Activated CD8-positive, alpha-beta memory T cell treated with anti-CD3 and anti-CD28 coated beads, Interleukin-2, amount 10 ng/mL, durations not matched to agents 7 days and 5 days (primary cell): ENCODE measurements around the gene WDR45B. TPM values are rescaled to one million over a fixed set of nuclear protein-coding genes. Genes with fewer than 3 reads are reported as not detected.

Experiments used
- ATAC-seq: fragments of 150-1000 bp; cut with Tn5 transposase; one replicate; pipeline ENCODE4 v1.10.0; 2021; ENCODE audit warnings: moderate library complexity
- CTCF ChIA-PET: fragments of 350-600 bp; sonication (Branson Sonifier 250); formaldehyde crosslinking; loops from one replicate; lab custom pipeline; 2021; ENCODE audit warnings: antibody characterized with exemption; lab: Charles Lee
- DNase-seq: peaks from one replicate; pipeline ENCODE4 v3.0.0-alpha.2; 2020
- H3K27ac Mint-ChIP-seq: one replicate; pipeline ENCODE4 v1.8.0; 2021; ENCODE audit warnings: mild to moderate bottlenecking, mixed read lengths
- H3K27me3 Mint-ChIP-seq: one replicate; pipeline ENCODE4 v1.8.0; 2021; ENCODE audit warnings: mixed read lengths
- H3K36me3 Mint-ChIP-seq: one replicate; pipeline ENCODE4 v1.8.0; 2021; ENCODE audit warnings: mild to moderate bottlenecking, mixed read lengths
- H3K4me1 Mint-ChIP-seq: one replicate; pipeline ENCODE4 v1.8.0; 2021; ENCODE audit warnings: mixed read lengths
- H3K4me3 Mint-ChIP-seq: one replicate; pipeline ENCODE4 v1.8.0; 2021; ENCODE audit warnings: mild to moderate bottlenecking, moderate library complexity, mixed read lengths
- H3K9me3 Mint-ChIP-seq: one replicate; pipeline ENCODE4 v1.8.0; 2022; ENCODE audit warnings: low read depth, mixed read lengths
- total RNA-seq, 2 experiments: library from RNA; stranded (reverse); gene quantifications; one replicate each; pipeline ENCODE4 v1.2.3, GENCODE V29; 2021

WDR45B gene
- total RNA-seq, 2 experiments from 2014 or later = 37.0 to 41.4 TPM

DNA sequence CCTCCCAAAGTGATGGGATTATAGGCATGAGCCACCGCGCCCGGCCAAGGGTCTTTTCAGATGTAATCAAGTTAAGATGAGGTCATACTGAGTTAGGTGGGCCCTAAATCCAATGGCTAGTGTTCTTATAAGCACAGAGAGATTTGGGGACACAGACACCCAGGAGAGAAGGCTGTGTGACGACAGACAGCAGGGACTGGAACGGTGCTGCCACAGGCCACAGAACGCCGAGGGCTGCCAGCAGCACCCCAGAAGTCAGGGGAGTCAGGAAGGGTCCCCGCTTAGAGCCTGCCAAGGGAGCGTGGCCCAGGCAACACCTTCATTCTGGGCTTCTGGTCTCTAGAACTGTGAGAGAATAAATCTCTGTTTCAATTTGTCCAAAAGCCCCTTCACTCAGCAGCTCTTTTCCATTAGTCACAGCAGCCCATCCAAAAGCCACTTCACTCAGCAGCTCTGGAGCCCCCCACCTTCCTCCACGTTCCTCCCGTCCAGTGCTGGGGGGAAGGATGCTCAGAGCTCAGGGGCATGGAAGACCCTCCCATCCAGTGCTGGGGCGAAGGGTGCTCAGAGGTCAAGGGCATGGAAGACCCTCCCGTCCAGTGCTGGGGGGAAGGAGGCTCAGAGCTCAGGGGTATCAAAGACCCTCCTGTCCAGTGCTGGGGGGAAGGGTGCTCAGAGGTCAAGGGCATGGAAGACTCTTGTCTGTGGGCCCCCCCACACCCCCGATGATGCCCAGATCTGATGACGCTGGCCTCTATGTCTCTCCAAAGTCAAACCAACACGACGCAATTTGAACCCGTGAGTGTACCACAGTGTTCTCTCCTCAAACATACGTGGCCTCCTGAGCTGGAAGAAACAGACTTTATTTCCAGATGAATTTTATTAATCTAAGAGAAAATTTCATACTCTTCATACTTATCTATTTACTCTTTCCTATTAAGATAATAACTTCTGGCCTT, 38.4 kb upstream of the WDR45B start:
- Mint-ChIP-seq H3K36me3 (peaks cover 4% of the 10 kb centered on the region), H3K4me3 (no peak overlapping the region), H3K9me3 (peaks cover 4% of the 10 kb centered on the region), H3K4me1 (no peaks in the 10 kb centered on the region), H3K27me3 (no peaks in the 10 kb centered on the region), H3K27ac (no peak overlapping the region)
- CTCF ChIA-PET = interaction anchor here (1.0 kb wide), 1 partner anchor 19 kb away, joined by 3 read pairs; no protein-coding TSS in a partner anchor
- DNase-seq = no peak
- ATAC-seq = no peak

GRCh38 chr17:82685291-82685690, 37.0 kb upstream of the WDR45B start:
- Mint-ChIP-seq H3K36me3 (peaks cover 4% of the 10 kb centered on the region), H3K27ac (no peak overlapping the region), H3K27me3 (no peaks in the 10 kb centered on the region), H3K9me3 (peaks cover 6% of the 10 kb centered on the region), H3K4me1 (no peaks in the 10 kb centered on the region), H3K4me3 (no peak overlapping the region)
- DNase-seq = no peak
- CTCF ChIA-PET = no interaction called here
- ATAC-seq = no peak

GRCh38 chr17:82684228-82684841, 36.1 kb upstream of the WDR45B start:
- Mint-ChIP-seq H3K36me3 (peaks cover 4% of the 10 kb centered on the region), H3K4me1 (no peaks in the 10 kb centered on the region), H3K27ac (no peak overlapping the region), H3K27me3 (no peaks in the 10 kb centered on the region), H3K4me3 (no peak overlapping the region), H3K9me3 (peaks cover 6% of the 10 kb centered on the region)
- CTCF ChIA-PET = no interaction called here
- ATAC-seq (no peak), DNase-seq (no peak)

DNA sequence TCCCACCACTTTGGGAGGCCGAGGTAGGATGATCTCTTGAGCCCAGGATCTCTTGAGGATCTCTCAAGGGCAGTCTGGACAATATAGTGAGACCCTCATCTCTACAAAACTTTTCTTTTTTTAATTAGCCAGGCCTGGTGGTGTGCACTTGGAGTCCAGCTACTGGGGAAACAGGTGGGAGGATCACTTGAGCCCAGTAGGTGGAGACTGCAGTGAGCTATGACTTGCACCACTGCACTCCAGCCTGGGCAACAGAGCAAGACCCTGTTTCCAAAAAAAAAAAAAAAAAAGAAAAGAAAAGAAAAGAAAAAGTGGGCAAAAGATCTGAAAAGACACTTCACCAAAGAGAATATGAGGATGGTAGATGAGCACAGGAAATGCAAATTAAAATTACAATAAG, 35.3 kb upstream of the WDR45B start:
- Mint-ChIP-seq H3K27ac (no peak overlapping the region), H3K36me3 (peaks cover 4% of the 10 kb centered on the region), H3K9me3 (peaks cover 6% of the 10 kb centered on the region), H3K4me3 (no peak overlapping the region), H3K27me3 (no peaks in the 10 kb centered on the region), H3K4me1 (no peaks in the 10 kb centered on the region)
- CTCF ChIA-PET = no interaction called here
- ATAC-seq = no peak
- no peak for DNase-seq

GRCh38 chr17:82681547-82681946, 33.3 kb upstream of the WDR45B start:
- H3K27me3 Mint-ChIP-seq = no peaks in the 10 kb centered on the region
- peaks cover 4% of the 10 kb centered on the region for H3K36me3 Mint-ChIP-seq
- CTCF ChIA-PET = no interaction called here
- H3K4me3 Mint-ChIP-seq = no peak overlapping the region
- H3K9me3 Mint-ChIP-seq = peaks cover 6% of the 10 kb centered on the region
- ATAC-seq (no peak), DNase-seq (no peak)
- no peak overlapping the region for H3K27ac Mint-ChIP-seq
- no peaks in the 10 kb centered on the region for H3K4me1 Mint-ChIP-seq

DNA sequence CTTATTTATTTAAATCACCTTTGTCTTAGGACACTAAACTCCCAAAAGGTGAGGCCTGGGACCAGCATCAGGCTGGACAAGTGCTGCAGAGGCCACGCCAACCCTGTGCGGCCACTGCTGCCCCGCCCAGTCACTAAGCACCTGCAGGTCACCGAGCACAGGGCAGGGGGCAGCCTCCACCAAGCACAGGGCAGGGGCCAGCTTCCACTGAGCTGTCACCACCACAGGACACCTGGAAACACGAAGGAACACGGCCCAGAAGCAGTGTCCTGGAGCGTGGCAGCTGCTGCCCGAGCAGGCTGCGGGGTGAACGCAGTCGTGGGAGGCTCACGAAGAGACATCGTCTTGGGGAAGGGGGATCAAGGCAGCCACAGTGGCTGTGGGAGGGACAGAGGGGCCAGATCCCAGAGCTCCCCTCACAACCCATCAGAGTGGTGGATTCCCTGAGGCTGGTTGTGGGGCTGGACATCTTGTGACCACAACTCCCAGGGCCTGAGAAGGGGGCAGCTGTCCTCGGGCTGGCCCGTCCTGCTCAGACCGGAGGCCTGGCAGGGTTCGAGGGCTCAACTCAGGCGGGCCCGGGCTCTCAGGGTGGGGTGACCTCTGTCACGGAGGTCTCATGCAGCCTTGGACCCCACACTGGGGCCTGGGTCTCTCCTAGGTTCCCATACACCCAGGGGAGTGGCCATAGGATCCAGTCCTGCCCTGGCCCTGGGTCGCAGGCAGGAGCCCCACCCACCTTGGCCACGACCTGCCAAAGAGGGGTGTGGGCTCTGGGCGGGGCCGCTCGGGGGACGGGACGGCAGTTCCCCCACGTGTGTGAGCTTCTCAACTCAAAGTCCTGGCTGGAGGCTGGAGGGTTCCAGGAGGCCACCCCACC, 31.6 kb upstream of the WDR45B start:
- H3K36me3 Mint-ChIP-seq = peaks cover 4% of the 10 kb centered on the region

DNA sequence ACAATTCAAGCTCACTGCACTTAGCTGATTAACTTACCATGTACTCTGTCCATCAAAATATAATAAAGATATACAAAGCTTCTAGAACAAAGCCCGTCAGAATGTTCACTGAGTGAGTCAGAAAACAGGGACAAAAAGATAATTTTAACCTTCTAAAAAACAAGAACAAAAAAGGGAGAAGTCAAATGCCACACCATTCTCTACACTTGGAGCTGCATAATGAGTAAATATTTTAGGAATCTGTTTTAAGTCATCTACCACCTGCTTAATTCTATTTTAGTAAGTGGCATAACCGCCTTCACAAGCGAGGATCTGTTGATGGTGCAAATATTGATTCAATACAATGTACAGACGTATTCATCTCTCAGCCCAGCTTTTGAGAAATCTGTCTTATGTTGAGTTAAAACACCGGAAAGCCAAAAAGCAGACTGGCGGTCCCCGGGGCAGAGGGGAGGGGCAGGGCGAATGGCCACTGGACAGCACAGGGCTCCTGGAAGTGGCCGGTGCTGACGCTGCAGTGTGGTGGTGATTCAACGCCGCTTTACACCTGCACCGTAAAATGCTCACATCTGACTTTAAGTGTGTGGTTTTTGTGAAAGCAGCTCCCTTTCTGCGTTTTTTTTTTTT, 30.1 kb upstream of the WDR45B start:
- CTCF ChIA-PET = no interaction called here

More for the DNA sequence above, 31.6 kb upstream of the WDR45B start:
- H3K27ac Mint-ChIP-seq = no peak overlapping the region
- no peak for ATAC-seq
- DNase-seq = no peak
- CTCF ChIA-PET = no interaction called here
- H3K27me3 Mint-ChIP-seq = no peaks in the 10 kb centered on the region
- no peaks in the 10 kb centered on the region for H3K4me1 Mint-ChIP-seq
- H3K4me3 Mint-ChIP-seq = no peak overlapping the region
- peaks cover 6% of the 10 kb centered on the region for H3K9me3 Mint-ChIP-seq

DNA sequence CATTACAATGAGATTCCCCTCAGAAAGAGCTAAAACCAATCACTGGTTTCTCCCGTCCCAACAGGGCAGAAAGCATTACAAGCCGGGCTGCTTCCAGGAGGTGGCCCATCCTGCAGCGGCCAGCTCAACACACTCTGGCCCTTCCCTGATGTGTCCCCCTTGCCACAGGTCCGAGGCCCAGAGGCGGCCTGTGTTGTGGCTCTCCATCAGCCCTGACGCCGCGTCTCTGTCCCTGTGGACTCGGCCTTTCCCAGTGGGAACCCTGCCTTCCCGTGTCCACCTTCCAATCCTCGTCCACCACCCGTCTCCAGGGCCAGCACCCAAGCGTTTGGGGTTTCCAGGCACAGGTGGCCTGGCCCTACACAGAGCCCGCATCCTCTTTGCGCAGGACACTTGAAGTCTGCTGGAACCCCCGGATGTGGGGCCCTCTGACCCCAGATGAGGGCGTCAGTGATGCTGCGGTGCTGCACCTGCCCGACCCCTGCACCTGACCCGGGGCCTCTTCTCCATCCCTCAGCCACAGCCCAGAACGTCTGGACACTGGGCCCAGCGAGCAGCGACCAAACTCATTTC, 29.2 kb upstream of the WDR45B start:
- no peak for DNase-seq
- CTCF ChIA-PET = no interaction called here
- peaks cover 4% of the 10 kb centered on the region for H3K36me3 Mint-ChIP-seq
- no peaks in the 10 kb centered on the region for H3K27me3 Mint-ChIP-seq
- no peak for ATAC-seq
- H3K4me3 Mint-ChIP-seq = no peak overlapping the region
- peaks cover 6% of the 10 kb centered on the region for H3K9me3 Mint-ChIP-seq
- H3K4me1 Mint-ChIP-seq = no peaks in the 10 kb centered on the region
- no peak overlapping the region for H3K27ac Mint-ChIP-seq

More for the DNA sequence above, 30.1 kb upstream of the WDR45B start:
- Mint-ChIP-seq H3K36me3 (peaks cover 4% of the 10 kb centered on the region), H3K9me3 (peaks cover 6% of the 10 kb centered on the region), H3K4me1 (no peaks in the 10 kb centered on the region), H3K27ac (no peak overlapping the region), H3K27me3 (no peaks in the 10 kb centered on the region), H3K4me3 (no peak overlapping the region)
- DNase-seq (no peak), ATAC-seq (no peak)

DNA sequence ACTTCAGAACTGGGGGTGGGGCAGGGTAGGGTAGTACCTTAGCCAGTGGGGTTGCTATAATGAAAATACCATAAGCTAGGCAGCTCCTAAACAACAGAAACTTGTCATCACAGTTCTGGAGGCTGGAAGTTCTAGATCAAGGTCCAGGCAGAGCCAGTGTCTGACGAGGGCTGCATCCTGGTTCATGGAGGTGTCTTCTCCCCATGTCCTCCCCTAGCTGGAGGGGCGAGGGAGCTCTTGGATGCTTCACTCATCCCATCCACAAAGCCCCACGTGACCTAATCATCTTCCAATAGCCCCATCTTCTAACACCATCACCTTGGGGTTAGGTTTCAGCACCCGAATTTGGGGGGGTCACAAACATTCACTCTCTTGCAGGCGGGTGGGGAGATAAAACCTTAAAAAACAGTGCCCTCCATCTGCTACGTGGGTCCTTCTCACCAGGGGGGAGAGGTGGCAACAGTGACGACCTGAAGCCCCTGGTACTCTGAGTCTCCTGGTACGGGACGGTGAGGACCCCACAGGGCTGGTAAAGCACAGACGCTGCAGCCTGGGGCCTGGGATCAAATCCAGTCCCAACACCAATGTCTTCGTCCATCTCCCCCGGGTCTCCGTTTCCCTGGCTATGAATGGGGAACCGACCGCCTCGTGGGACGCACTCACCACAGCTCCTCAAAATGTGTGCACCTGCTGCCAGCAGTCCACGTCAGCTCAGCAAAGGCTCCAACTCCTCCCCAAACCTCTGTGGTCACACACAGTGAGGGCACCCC, 27.4 kb upstream of the WDR45B start:
- H3K27ac Mint-ChIP-seq = no peak overlapping the region
- H3K36me3 Mint-ChIP-seq = no peaks in the 10 kb centered on the region
- ATAC-seq (no peak), DNase-seq (no peak)
- H3K27me3 Mint-ChIP-seq = no peaks in the 10 kb centered on the region
- peaks cover 4% of the 10 kb centered on the region for H3K9me3 Mint-ChIP-seq
- H3K4me3 Mint-ChIP-seq = no peak overlapping the region
- H3K4me1 Mint-ChIP-seq = no peaks in the 10 kb centered on the region
- CTCF ChIA-PET = no interaction called here

GRCh38 chr17:82674656-82675475, 26.6 kb upstream of the WDR45B start:
- DNase-seq (no peak), ATAC-seq (no peak)
- Mint-ChIP-seq H3K9me3 (peaks cover 4% of the 10 kb centered on the region), H3K27me3 (no peaks in the 10 kb centered on the region), H3K4me1 (no peaks in the 10 kb centered on the region), H3K36me3 (no peaks in the 10 kb centered on the region), H3K4me3 (no peak overlapping the region), H3K27ac (no peak overlapping the region)
- CTCF ChIA-PET = no interaction called here

DNA sequence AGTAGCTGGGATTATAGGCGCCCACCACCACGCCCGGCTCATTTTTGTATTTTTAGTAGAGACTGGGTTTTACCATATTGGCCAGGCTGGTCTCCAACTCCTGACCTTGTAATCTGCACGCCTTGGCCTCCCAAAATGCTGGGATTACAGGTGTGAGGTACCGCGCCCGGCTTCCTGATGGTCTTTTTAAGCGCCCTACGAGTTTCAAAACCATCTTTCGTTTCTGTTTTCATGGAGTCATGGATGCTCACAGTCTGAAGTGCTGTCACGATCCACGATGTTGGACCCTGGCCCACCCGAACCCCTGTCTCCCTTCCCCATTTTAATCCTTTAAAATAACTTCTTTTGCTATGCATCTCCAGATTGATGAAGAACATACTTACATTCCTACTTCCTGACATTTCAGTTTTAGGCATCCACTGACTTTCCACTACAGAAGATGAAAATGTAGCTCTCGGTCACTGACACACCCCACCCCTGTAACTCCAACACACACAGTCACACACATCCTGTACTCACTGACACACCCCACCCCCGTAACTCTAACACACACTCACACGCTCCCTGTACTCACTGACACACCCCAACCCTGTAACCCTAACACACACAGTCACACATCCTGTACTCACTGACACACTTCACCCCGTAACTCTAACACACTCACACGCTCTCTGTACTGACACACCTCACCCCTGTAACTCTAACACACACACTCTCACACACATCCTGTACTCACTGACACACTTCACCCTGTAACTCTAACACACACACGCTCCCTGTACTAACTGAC, 22.6 kb upstream of the WDR45B start:
- peaks cover 6% of the 10 kb centered on the region for H3K4me1 Mint-ChIP-seq
- H3K36me3 Mint-ChIP-seq = no peaks in the 10 kb centered on the region
- ATAC-seq (no peak), DNase-seq (no peak)
- H3K27ac Mint-ChIP-seq = no peak overlapping the region
- no peaks in the 10 kb centered on the region for H3K27me3 Mint-ChIP-seq
- H3K4me3 Mint-ChIP-seq = no peak overlapping the region
- peaks cover 4% of the 10 kb centered on the region for H3K9me3 Mint-ChIP-seq
- CTCF ChIA-PET = interaction anchor here (0.7 kb wide), 1 partner anchor 120 kb away, joined by 3 read pairs; no protein-coding TSS in a partner anchor
